Smooth muscle cell (in vitro differentiated cells): ENCODE results near the gene MLN. TPM values are rescaled to one million over a fixed set of nuclear protein-coding genes. Genes with fewer than 3 reads are reported as not detected.

ENCODE experiments used
- DNase-seq: peaks from one replicate; lab custom pipeline; 2025; ENCODE audit not compliant: unreplicated experiment; lab: John Stamatoyannopoulos, UW
- H2AFZ ChIP-seq: fragments of 200-600 bp; sonication (generic); 2 replicates; pipeline ENCODE4 v1.6.0; 2016; ENCODE audit warnings: antibody characterized with exemption, low read depth, mild to moderate bottlenecking
- H3F3A ChIP-seq: fragments of 200-600 bp; sonication (generic); 2 replicates; pipeline ENCODE4 v1.6.0; 2017; ENCODE audit warnings: antibody characterized with exemption, low read depth
- H3K27ac ChIP-seq: fragments of 200-600 bp; sonication (generic); 2 replicates; pipeline ENCODE4 v1.5.1; 2016; ENCODE audit warnings: low read depth, mild to moderate bottlenecking
- H3K27me3 ChIP-seq: fragments of 200-600 bp; sonication (generic); 2 replicates; pipeline ENCODE4 v1.6.1; 2016; ENCODE audit warnings: low read depth, mild to moderate bottlenecking
- H3K36me3 ChIP-seq: fragments of 200-600 bp; sonication (generic); 2 replicates; pipeline ENCODE4 v1.5.1; 2016; ENCODE audit warnings: low read depth
- H3K4me1 ChIP-seq: fragments of 200-600 bp; sonication (generic); 2 replicates; pipeline ENCODE4 v1.5.1; 2016; ENCODE audit warnings: low read depth
- H3K4me2 ChIP-seq: fragments of 200-600 bp; sonication (generic); 2 replicates; pipeline ENCODE4 v1.6.0; 2016; ENCODE audit warnings: mild to moderate bottlenecking
- H3K4me3 ChIP-seq: fragments of 200-600 bp; sonication (generic); 2 replicates; pipeline ENCODE4 v1.5.1; 2016; ENCODE audit warnings: mild to moderate bottlenecking
- H3K79me2 ChIP-seq: fragments of 200-600 bp; sonication (generic); 2 replicates; pipeline ENCODE4 v1.6.0; 2016; ENCODE audit warnings: low read depth, mild to moderate bottlenecking
- H3K9ac ChIP-seq: fragments of 200-600 bp; sonication (generic); 2 replicates; pipeline ENCODE4 v1.6.0; 2016; ENCODE audit warnings: low read depth
- H3K9me3 ChIP-seq: fragments of 200-600 bp; sonication (generic); replicated peaks from 2 replicates; pipeline ENCODE4 v1.5.1; 2016; ENCODE audit warnings: low read depth
- H4K20me1 ChIP-seq: fragments of 200-600 bp; sonication (generic); 2 replicates; pipeline ENCODE4 v1.6.0; 2016; ENCODE audit warnings: low read depth
- CTCF ChIP-seq: fragments of 200-600 bp; sonication (generic); IDR thresholded peaks from 2 replicates; pipeline ENCODE4 v1.5.1; 2017; ENCODE audit warnings: borderline replicate concordance, mild to moderate bottlenecking, antibody characterized with exemption; ENCODE audit not compliant: insufficient read depth, poor library complexity, severe bottlenecking
- WGBS: methylation state at CpG from one replicate; pipeline ENCODE4 v1.1.7; 2016; ENCODE audit warnings: low lambda C conversion rate; 5-methylcytosine and 5-hydroxymethylcytosine counted together
- polyA plus RNA-seq: library from polyadenylated mRNA; unstranded; fragments of >200 nt; fragmentation: Nextera tagmentation; extraction: Ambion mirVana; gene quantifications from 2 replicates; pipeline ENCODE4 v1.2.1, GENCODE V29; 2016
- total RNA-seq: library from RNA; depleted of rRNA; stranded (reverse); fragments of >200 nt; gene quantifications from 2 replicates; pipeline ENCODE4 v1.2.3, GENCODE V29; 2014

MLN gene
- total and polyA plus RNA-seq, 2 experiments from 2014 or later: not detected

GRCh38 chr6:33759887-33760629 is 43.7 kb downstream of the MLN start:
- Histone ChIP-seq H3K27ac (no peak overlapping the region), H3K9me3 (no peaks in the 10 kb centered on the region), H3K4me1 (peaks cover 13% of the 10 kb centered on the region), H3K36me3 (no peaks in the 10 kb centered on the region), H3K4me3 (no peak overlapping the region), H3F3A (no peaks in the 10 kb centered on the region), H4K20me1 (no peaks in the 10 kb centered on the region), H3K79me2 (no peaks in the 10 kb centered on the region), H2AFZ (no peak overlapping the region), H3K9ac (no peak overlapping the region), H3K4me2 (no peak overlapping the region), H3K27me3 (no peaks in the 10 kb centered on the region)
- DNase-seq: no peak
- TF ChIP-seq CTCF: no peak
- WGBS: 90% methylated on average over 9 of the region's 9 CpGs

GRCh38 chr6:33758815-33759216 is 45.0 kb downstream of the MLN start:
- 59% methylated on average over 7 of the region's 7 CpGs for WGBS

GRCh38 chr6:33757906-33758305 is 45.9 kb downstream of the MLN start:
- H3F3A ChIP-seq: no peaks in the 10 kb centered on the region
- no peaks in the 10 kb centered on the region for H3K36me3 ChIP-seq
- H3K79me2 ChIP-seq: no peaks in the 10 kb centered on the region
- H2AFZ ChIP-seq: no peak overlapping the region
- H3K4me1 ChIP-seq: peaks cover 16% of the 10 kb centered on the region
- WGBS: 88% methylated on average over 10 of the region's 10 CpGs
- no peak for TF ChIP-seq CTCF
- H3K4me3 ChIP-seq: no peak overlapping the region
- no peaks in the 10 kb centered on the region for H3K9me3 ChIP-seq
- DNase-seq: no peak
- no peaks in the 10 kb centered on the region for H4K20me1 ChIP-seq
- no peak overlapping the region for H3K4me2 ChIP-seq
- no peak overlapping the region for H3K9ac ChIP-seq
- H3K27me3 ChIP-seq: no peaks in the 10 kb centered on the region
- no peak overlapping the region for H3K27ac ChIP-seq

More at GRCh38 chr6:33758815-33759216, 45.0 kb downstream of the MLN start:
- TF ChIP-seq CTCF: no peak
- H3K4me1 ChIP-seq: peaks cover 16% of the 10 kb centered on the region
- no peaks in the 10 kb centered on the region for H3K9me3 ChIP-seq
- H3K79me2 ChIP-seq: no peaks in the 10 kb centered on the region
- H3K36me3 ChIP-seq: no peaks in the 10 kb centered on the region
- DNase-seq: no peak
- H3K27me3 ChIP-seq: no peaks in the 10 kb centered on the region
- H3K9ac ChIP-seq: no peak overlapping the region
- no peaks in the 10 kb centered on the region for H4K20me1 ChIP-seq
- no peak overlapping the region for H2AFZ ChIP-seq
- no peaks in the 10 kb centered on the region for H3F3A ChIP-seq
- no peak overlapping the region for H3K27ac ChIP-seq
- peak overlapping the region; percentile 36 for H3K4me2 ChIP-seq
- no peak overlapping the region for H3K4me3 ChIP-seq

- no peak overlapping the region for H2AFZ ChIP-seq
- H3K9ac ChIP-seq: no peak overlapping the region
- no peak for DNase-seq
- no peak overlapping the region for H3K4me2 ChIP-seq
- peaks cover 21% of the 10 kb centered on the region for H3K4me1 ChIP-seq
- H3F3A ChIP-seq: no peaks in the 10 kb centered on the region
- no peaks in the 10 kb centered on the region for H3K27me3 ChIP-seq
- no peaks in the 10 kb centered on the region for H3K36me3 ChIP-seq
- H4K20me1 ChIP-seq: no peaks in the 10 kb centered on the region
- H3K79me2 ChIP-seq: no peaks in the 10 kb centered on the region
- WGBS: 81% methylated on average over 3 of the region's 3 CpGs
- no peak overlapping the region for H3K4me3 ChIP-seq
- no peak overlapping the region for H3K27ac ChIP-seq
- H3K9me3 ChIP-seq: no peaks in the 10 kb centered on the region
- no peak for TF ChIP-seq CTCF
Observed at GRCh38 chr6:33757113-33757512, 46.7 kb downstream of the MLN start.
